NCI-H446 treated with DMSO at 0.1 percent for 48 hours (cell line): ENCODE measurements around the gene MME.
A peak's percentile ranks its signal among the peaks of the same experiment; 100 is the strongest.
"Not testable (repeated sequence)": the region's sequence is repeated elsewhere in the genome, so short reads cannot be mapped to it uniquely, and the experiment has no call there.

Source experiments
- DNase-seq: peaks from one replicate; lab custom pipeline; 2025; lab: John Stamatoyannopoulos, UW

Gene MME

DNA sequence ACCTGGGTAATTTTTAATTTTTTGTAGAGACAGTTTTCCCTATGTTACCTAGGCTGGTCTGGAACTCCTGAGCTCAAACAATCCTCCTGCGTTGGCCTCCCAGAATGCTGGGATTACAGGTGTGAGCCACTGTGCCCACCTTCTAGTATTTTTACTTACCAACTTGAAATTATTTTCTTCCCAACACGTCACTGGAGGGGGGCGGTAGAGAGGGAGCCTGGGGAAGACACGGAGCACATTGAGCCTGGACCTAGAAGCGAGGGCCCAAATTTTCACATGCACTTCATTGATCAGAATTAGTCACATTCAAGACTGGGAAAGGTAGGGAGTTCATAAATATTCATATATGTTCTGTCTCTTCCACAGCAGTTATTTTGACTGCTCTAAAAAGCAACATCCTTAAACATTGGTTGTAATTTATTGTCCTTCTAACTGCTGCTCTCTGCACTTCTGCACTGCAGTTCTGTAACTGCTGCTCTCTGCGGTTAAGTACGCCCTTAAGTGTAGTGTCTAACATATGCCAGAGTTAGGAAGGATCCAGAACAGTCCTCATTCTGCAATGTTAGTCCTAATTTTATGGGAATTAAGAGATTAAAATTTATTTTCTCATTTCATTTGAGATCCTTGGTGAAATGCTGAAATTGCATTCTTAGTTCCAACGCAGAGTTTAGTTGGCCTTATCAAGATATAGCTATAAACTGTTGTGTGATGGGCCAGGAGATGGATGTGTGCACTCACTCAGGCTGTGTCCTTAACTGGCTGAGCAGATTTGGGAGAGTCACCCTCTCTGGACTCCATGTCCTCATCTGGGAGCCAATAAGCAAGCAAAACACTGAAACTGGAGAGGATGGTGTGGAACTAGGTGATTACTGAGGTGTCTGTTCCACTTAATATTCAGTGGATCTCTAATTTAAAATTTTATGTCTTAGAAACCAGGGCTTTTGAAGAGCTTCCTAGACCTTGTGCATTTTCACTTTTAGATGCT lies 115.1 kb downstream of the MME start:
- no peak for DNase-seq

GRCh38 chr3:155196131-155197021 lies 116.3 kb downstream of the MME start:
- no peak for DNase-seq

DNA sequence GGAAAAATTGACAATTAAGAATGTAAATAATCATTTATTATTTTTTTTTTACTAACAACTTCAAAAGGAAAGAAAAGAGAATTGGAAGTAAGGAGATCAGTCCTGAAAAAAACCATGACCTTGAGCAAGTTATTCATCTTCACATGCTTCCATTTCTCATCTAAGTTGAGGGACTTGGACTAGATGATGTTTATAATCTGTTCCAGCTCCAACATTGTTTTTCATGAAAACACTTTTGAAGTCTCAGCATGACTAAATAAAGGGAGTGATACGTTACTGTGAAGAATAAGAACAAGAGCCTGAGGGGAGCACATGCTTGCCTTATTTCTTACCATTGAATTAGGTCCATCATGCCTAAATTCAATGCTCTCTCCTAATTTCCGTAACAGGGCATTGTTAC lies 117.7 kb downstream of the MME start:
- DNase-seq: no peak

GRCh38 chr3:155202626-155203025 lies 122.5 kb downstream of the MME start:
- DNase-seq: no peak

- DNase-seq: no peak
Measured at GRCh38 chr3:155204851-155205250, 124.7 kb downstream of the MME start.

- DNase-seq: no peak
Measured at GRCh38 chr3:155208183-155208800, 128.2 kb downstream of the MME start.

DNA sequence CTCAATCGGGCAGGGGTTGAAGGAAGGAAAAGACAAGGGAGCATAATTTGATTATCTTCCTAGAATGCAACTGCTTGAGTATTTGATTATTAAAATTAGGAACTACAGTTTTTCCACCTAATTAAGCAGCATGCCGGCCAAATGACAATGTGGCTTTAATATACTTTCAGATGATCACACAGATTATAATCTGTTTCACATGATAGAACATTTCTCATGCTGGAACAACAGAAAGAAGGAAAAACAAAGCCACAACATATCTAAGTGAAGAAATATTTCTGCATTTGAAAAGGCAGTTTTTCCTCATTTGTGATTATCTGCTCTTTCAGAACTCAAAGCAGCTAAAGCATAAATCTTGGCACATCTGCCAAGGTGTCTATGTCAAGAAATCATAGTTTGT lies 130.6 kb downstream of the MME start:
- no peak for DNase-seq

GRCh38 chr3:155211266-155211665 lies 131.1 kb downstream of the MME start:
- DNase-seq: no peak

DNA sequence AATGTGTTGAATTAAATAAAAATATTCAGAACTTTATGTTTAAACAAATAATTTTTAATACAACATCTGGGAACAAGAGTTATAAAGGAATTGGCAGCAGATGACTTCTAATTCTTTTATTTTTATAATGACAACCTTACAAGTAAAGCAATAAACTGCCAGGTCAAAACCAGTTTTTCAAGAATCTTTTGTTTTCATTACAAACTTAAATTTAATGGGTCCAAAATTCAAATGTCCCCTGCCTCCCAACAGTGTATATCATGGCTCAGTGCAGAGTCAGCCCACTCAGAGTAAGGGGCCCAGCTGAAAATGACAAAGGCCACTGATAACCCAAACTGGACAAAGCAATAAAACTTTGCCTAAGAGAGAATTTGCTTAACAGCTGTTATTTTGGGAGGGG lies 131.8 kb downstream of the MME start:
- DNase-seq: no peak

GRCh38 chr3:155216007-155216406 lies 135.9 kb downstream of the MME start:
- DNase-seq: not testable (repeated sequence)

DNA sequence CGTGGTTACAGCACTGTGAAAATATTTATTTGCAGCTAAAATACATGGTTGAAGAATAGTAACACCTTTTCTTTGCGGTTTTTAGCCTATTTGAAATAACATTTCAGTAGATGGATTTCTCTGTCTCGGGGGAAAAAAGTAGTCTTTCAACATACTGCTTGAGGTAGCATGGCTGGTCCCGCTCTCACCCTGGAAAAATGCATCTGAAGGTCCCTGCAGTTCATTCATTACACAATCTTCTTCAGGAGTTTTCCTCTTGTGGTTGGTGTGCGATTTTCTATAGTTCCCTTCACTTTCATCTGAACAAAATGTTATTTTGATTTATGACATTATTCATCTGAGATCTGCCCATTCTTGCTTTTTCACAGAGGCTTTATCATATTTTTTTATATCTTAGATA lies 137.5 kb downstream of the MME start:
- no peak for DNase-seq

GRCh38 chr3:155218462-155218861 lies 138.3 kb downstream of the MME start:
- DNase-seq: no peak

DNA sequence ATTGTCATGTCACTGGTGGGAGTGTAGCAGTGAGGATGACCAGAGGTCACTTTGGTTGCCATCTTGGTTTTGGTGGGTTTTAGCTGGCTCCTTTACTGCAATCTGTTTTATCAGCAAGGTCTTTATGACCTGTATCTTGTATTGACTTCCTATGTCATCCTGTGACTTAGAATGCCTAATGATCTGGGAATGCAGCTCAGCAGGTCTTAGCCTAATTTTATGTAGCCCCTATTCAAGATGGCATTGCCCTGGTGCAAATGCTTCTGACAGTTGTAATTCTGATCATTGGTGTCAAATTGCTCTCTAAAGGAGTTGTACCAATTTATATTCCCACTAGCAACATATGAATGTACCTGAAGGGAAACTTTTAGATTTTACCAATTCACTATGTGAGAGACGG lies 139.0 kb downstream of the MME start:
- DNase-seq: no peak

GRCh38 chr3:155225417-155225816 lies 145.3 kb downstream of the MME start:
- no peak for DNase-seq

GRCh38 chr3:155227141-155227540 lies 147.0 kb downstream of the MME start:
- no peak for DNase-seq

DNA sequence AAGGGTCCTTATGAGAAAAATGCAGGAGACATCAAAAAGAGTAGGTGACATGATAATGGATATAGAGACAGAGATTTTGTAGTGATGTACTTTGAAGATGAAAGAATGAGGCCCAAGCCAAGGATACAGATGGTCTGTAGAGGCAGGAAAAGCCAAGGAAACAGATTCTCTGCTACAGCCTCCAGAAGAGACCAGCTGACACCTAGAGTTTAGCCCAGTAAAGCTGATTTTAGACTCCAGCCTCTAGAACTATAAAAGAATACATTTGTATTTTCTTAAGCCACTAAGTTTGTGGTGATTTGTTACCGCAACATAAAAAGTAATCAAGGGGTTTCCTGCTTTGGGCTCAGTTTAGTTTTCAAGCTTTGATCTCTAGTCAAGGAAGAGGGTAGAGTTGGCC lies 148.6 kb downstream of the MME start:
- no peak for DNase-seq

DNA sequence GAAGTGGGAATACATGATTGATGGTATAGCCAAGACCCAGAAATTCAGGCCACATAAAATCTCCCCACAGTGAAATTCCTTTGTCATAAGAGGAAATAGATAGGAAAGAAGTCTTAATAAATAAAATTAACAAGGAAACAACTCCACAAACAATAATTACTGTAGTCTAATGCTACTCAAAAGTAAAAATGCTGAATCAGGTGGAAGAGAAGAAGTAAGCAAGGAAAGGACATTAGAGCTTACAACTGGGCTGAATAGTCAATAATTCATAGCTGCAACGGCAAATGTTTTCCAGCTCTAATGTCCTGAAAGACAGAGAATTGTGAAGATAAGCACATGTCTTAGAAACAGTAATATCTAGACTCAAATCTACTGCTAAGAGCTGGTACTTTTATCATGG lies 149.0 kb downstream of the MME start:
- DNase-seq: no peak

DNA sequence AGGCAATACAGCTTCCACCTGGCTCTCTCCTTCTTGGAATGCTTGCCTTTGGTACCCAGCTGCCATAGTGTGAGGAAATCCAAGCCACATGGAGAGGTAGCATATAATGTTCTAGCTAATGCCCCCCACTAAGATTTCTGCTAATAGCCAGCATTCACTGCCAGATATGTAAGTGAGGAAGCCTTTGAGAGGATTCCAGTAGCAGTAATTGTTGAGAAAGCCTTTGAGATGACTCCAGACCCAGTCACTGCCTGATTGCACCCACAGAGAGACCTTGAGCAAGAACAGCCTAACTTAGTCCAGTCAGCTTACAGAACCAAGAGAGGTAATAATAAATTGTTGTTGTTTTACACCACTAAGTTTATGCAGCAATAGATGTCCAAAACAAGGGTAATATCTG lies 150.3 kb downstream of the MME start:
- peak; percentile 42 for DNase-seq

- no peak for DNase-seq
Measured at GRCh38 chr3:155231792-155232191, 151.7 kb downstream of the MME start.

GRCh38 chr3:155232605-155233004 lies 152.5 kb downstream of the MME start:
- peak; percentile 71 for DNase-seq

- peak; percentile 79 for DNase-seq
Measured at GRCh38 chr3:155233213-155233612, 153.1 kb downstream of the MME start.
